Measurements from ENCODE around the gene TMEM147.

DNA sequence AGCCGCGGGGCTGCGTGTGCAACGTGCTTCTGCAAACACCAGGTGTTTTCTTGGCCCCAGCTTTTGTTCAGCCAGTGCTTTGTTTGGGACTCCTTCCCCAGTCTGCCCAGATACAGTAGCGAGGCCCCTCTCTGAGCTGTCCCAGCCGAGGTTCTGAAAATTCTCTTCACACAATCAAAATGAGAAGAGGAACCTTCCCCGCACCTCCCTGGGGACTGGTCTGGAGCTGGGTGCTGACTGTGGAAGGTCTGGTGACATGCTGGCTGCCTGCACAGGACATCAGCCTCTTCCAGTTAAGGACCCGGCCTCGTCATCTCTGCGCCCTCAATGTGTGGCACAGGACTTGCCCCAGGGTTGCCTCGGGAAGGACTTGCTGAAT is 13.8 kb downstream of the TMEM147 start:
- no peak for TF ChIP-seq FOXM1 (IDR thresholded peaks at IDR 0.05; ENCODE audit: borderline replicate concordance)
- no peak for TF ChIP-seq FOXA1 (IDR thresholded peaks at IDR 0.05)
